Measurements from ENCODE around the gene FAM50A.
A peak's percentile ranks its signal among the peaks of the same experiment; 100 is the strongest.

The FAM50A gene

GRCh38 chrX:154478728-154479622 lies 35.0 kb downstream of the FAM50A start, which contains the start of gene LAGE3:
TSS of gene LAGE3 (minus strand) at chrX:154479281. CDS start at chrX:154478915, 366 bp downstream.
- no peak for DNase-seq (ENCODE audit: low read depth, low spot score)
- H3K27ac ChIP-seq: no peak within 1 kb of the TSS

- DNase-seq (ENCODE audit: low read depth, low spot score): no peak
- no peak overlapping the region for H3K27ac ChIP-seq
These were observed 37.3 kb downstream of the FAM50A start for GRCh38 chrX:154481195-154481594.

GRCh38 chrX:154481911-154482601 lies 38.1 kb downstream of the FAM50A start:
- no peak for DNase-seq (ENCODE audit: low read depth, low spot score)
- no peak overlapping the region for H3K27ac ChIP-seq

- no peak overlapping the region for H3K27ac ChIP-seq
- no peak for DNase-seq (ENCODE audit: low read depth, low spot score)
These were observed 38.8 kb downstream of the FAM50A start for GRCh38 chrX:154482786-154483185.

- DNase-seq (ENCODE audit: low read depth, low spot score): no peak
- H3K27ac ChIP-seq: no peak overlapping the region
These were observed 39.4 kb downstream of the FAM50A start for GRCh38 chrX:154483325-154483724.

- no peak overlapping the region for H3K27ac ChIP-seq
- DNase-seq (ENCODE audit: low read depth, low spot score): no peak
These were observed 40.6 kb downstream of the FAM50A start for GRCh38 chrX:154484255-154485149.

- H3K27ac ChIP-seq: peak overlapping the region; percentile 65
- DNase-seq (ENCODE audit: low read depth, low spot score): no peak
These were observed 41.5 kb downstream of the FAM50A start for GRCh38 chrX:154485150-154486051.

- peak overlapping the region; percentile 65 for H3K27ac ChIP-seq
- no peak for DNase-seq (ENCODE audit: low read depth, low spot score)
These were observed 42.1 kb downstream of the FAM50A start for GRCh38 chrX:154486052-154486395.

GRCh38 chrX:154486396-154487207 lies 42.7 kb downstream of the FAM50A start, which contains the start of gene UBL4A:
TSS of gene UBL4A (minus strand) at chrX:154486615. CDS start at chrX:154486584, 31 bp downstream.
- peak within 1 kb of the TSS; percentile 65 for H3K27ac ChIP-seq
- DNase-seq (ENCODE audit: low read depth, low spot score): no peak

- H3K27ac ChIP-seq: no peak overlapping the region
These were observed 43.8 kb downstream of the FAM50A start for GRCh38 chrX:154487518-154488290.

GRCh38 chrX:154488336-154489075 lies 44.6 kb downstream of the FAM50A start:
- DNase-seq (ENCODE audit: low read depth, low spot score): no peak
- H3K27ac ChIP-seq: no peak overlapping the region

More at GRCh38 chrX:154487518-154488290, 43.8 kb downstream of the FAM50A start:
- no peak for DNase-seq (ENCODE audit: low read depth, low spot score)

- H3K27ac ChIP-seq: peak overlapping the region; percentile 71
These were observed 45.2 kb downstream of the FAM50A start for GRCh38 chrX:154489182-154489581.

GRCh38 chrX:154490021-154490413 lies 46.1 kb downstream of the FAM50A start:
- no peak for DNase-seq (ENCODE audit: low read depth, low spot score)
- peak overlapping the region; percentile 71 for H3K27ac ChIP-seq

More at GRCh38 chrX:154489182-154489581, 45.2 kb downstream of the FAM50A start:
- DNase-seq (ENCODE audit: low read depth, low spot score): no peak

- H3K27ac ChIP-seq: peak within 1 kb of the TSS; percentile 71
- DNase-seq (ENCODE audit: low read depth, low spot score): no peak
These were observed 46.6 kb downstream of the FAM50A start, which contains the start of gene SLC10A3 for GRCh38 chrX:154490414-154491083. TSS of gene SLC10A3 (minus strand) at chrX:154490629. CDS start at chrX:154488940, 1,689 bp downstream.

GRCh38 chrX:154494715-154495114 lies 50.8 kb downstream of the FAM50A start:
- DNase-seq (ENCODE audit: low read depth, low spot score): no peak
- H3K27ac ChIP-seq: no peak overlapping the region

- DNase-seq (ENCODE audit: low read depth, low spot score): no peak
- no peak overlapping the region for H3K27ac ChIP-seq
These were observed 51.6 kb downstream of the FAM50A start for GRCh38 chrX:154495472-154495922.

Measured in epithelial cell of prostate (primary cell).